HG03280 (cell line): ENCODE results near the gene RABGGTA.

Experiments
- ATAC-seq: cut with Tn5 transposase; IDR thresholded peaks from one replicate; pipeline ENCODE4 v1.9.1; 2021; ENCODE audit warnings: mild to moderate bottlenecking, moderate library complexity; ENCODE audit not compliant: unreplicated experiment

Gene RABGGTA

GRCh38 chr14:24271134-24271833 is at the start of gene RABGGTA:
TSS of gene RABGGTA (minus strand) at chr14:24271597. CDS start at chr14:24271115, 482 bp downstream.
- ATAC-seq: peak; percentile 88

GRCh38 chr14:24317141-24317928 is 45.9 kb upstream of the RABGGTA start:
- no peak for ATAC-seq

DNA sequence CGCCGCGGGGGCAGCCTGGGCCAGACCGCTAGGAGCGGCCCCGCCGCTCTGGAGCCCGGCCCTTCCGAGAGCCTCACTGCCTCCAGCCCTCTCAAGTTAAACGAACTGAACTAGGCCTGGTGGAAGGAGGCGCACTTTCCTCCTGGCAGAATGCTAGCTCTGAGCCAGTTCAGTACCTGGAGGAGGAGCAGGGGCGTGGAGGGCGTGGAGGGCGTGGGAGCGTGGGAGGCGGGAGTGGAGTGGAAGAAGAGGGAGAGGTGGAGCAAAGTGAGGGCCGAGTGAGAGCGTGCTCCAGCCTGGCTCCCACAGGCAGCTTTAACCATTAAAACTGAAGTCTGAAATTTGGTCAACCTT is 45.2 kb upstream of the RABGGTA start:
- no peak for ATAC-seq

GRCh38 chr14:24315807-24316596 is 44.6 kb upstream of the RABGGTA start:
- ATAC-seq: no peak

GRCh38 chr14:24315243-24315806 is 43.9 kb upstream of the RABGGTA start:
- ATAC-seq: no peak

DNA sequence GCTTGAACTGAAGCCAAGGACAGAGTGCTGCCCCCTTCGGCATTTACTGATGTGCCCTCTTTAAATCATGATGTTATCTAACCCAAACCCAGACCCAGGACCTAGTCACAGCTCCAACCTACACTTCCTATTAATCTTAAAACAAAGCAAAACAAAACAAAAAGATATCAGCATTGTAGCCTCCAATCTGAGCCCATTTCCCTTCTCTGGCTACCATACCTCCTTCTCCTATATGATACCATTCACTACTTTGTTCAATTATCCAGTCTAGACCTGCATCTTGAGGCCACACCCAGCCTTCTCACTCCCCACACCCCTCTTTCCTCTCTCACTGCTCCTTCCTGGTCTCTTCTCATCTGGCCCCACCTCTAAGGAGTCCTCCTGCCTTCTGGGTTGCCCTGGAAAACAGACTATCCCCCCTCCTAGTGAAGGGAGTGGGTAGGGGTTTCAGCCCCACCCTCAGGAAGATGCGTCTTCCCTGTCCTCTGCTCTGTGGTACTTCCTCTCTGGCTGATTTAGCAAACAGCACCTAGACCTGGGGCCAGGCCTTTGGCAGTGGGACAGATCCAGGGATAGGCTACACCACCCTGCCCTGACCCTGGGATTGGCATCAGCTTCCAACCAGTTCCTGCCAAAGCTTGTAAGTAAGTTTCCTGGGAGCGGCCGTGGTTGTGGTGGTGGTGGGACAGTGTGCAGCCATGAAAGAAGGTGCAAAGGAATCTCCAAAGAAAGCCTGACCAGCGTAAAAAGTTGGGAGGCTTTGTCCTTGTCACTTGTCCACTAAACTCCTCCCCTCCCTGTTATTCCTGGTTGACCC is 43.2 kb upstream of the RABGGTA start:
- ATAC-seq: no peak

DNA sequence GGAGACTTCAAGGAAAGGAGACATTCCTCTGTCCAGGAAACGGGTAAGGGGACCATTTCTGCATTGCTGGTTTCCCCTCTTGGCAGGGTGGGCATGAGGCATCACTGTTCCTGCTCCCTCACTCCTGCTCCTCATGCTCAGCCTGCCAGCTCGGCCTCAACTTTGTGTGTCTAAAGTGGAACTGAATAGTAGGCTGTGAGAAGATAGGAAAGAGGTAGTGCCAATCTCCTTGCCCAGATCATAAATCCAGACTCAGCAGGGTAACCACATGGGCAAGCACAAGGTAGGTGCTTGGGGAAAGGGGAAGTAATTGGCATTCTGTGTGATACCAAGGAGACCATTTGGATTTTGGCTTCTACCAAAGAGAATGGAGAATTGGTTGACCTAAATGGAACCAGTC is 42.5 kb upstream of the RABGGTA start:
- no peak for ATAC-seq

- ATAC-seq: no peak
These were observed 41.5 kb upstream of the RABGGTA start for GRCh38 chr14:24312736-24313507.

DNA sequence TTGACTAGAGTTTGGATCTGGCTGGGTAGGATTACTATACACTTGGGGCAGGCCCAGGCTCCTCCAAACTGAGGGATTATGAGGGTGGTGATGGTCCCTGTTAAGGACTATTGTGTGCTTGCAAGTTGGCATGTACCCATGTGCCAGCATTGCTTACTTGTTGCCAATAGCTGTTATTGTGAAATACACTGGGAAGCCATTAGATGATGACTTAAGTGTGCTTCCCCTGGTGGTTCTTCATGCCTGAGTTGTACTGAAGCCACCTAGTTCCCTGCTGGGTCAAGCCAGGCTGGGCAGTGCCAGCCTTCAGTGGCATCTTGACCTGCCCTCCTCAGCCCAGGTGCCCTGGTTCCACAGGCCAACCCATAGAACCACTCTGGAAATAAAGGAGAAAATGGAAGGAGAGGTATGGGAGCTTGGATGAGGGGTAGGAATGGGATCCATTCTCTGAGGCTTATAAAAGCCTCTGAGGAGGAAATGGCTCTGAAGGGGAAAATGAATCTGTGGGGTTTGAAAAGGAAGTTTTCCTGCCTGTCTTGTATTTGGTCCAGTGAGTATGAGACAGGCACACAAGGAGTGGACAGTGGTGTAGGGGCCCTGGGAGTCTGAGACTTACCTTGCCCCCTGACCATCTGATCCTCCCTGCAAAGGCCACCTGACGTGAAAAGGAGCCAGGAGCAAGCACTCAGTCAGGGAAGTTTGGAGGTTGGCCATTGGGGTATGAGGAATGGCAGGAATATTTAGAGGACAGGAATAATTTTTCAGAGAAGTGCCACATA is 40.6 kb upstream of the RABGGTA start:
- no peak for ATAC-seq

GRCh38 chr14:24310646-24311604 is 39.5 kb upstream of the RABGGTA start, which contains the start of gene LTB4R:
TSS of gene LTB4R (plus strand) at chr14:24311502. CDS start at chr14:24315652, 4,150 bp downstream.
- ATAC-seq: peak; percentile 67

DNA sequence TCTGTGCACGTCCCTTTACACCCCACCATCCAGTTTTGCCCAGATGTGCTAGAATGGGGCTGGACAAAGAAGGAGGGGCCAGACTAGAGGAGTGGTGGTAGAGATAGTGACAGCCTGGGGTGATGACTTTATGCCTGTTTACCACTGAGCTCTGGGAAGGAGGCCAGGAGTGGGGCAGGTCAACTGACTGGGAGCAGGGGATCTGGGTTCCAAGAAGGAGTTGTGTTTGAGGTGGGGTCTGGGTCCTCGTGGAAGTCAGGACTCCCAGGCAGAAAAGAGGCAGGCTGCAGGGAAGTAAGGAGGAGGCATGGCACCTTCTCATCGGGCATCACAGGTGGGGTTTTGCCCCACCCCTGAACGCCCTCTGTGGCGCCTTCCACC is 38.9 kb upstream of the RABGGTA start:
- ATAC-seq: no peak

- no peak for ATAC-seq
These were observed 38.3 kb upstream of the RABGGTA start, which contains the start of gene LTB4R2 for GRCh38 chr14:24309538-24310264. TSS of gene LTB4R2 (plus strand) at chr14:24310140. CDS start at chr14:24310665, 525 bp downstream.

DNA sequence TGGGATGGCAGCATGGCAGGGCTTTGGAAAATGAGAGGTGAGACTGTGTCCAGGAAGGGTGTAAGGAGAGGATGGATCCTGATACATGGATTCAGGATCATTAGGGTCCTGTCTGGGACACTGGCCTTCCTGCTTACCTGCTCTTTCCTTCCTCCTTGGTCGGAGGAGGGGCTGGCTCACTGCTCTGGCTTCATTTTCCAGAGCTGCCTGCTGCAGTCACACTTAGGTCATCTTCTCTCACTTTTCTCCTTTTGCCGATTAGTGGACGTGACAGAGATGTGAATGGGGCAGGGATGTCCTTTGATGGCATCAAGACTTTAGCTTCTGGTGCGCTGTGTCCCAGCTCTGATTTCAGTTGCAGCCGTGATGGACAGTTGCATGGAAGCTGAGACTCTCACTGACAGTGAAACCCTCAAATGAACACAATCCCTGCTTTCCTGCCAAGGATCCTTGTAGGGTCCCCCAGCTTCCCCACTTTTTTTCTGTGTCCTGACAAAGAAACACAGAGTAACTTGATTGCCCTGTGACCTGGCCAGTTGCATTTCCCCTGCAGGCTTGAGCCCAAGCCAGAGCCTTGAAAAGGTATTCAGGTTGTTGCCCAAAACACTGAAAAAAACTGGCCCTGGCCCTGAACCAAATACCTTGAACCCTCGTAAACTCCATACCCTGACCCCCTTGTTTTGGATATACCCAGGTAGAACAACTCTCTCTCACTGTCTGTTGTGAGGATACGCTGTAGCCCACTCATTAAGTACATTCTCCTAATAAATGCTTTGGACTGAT is 37.1 kb upstream of the RABGGTA start:
- ATAC-seq: no peak

DNA sequence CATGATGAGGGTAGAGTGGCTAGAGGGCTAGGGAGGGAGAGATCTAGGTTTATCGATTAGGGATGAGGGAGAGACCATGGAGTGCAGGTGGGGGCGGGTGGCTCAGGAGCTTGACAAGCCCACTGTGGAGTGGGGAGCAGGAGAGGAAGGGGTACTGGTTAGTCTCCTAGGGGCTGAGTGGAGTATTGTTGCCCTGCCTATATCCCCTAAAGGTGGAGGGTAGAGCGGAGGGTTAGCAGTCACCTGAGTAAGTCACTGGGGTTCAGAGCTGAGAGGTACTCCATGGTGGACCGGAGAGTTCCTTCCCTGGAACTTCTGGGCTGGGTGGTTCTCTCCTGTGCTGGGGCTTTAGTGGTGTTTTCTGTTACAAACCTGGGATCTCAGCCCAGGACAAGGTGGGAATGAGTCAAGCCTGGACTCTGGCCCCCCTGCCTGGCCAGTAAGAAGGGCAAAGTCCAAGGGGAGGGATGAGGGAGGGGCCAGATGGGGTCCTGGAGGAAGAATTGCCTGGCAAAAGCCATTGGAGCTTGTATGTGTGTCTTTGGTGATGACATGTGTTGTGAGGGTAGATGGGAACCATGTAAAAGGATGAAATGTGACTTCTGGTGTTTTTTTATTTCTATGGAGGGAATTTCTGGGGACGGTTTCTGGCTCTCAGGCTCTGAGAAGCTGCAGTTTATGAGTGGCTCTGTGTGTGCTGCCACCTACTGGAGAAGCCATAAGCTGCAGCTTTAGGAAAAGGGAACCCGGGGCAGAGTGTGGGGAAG is 36.4 kb upstream of the RABGGTA start, which contains the start of gene CIDEB:
Gene CIDEB, minus strand, starts transcription at position 403 of the 767 bp plus-strand sequence. Its CDS starts 119 bp downstream, at position 284.
- ATAC-seq: no peak

GRCh38 chr14:24307156-24307574 is 35.8 kb upstream of the RABGGTA start:
- ATAC-seq: no peak
